ENCODE results near the gene KIAA1958.

Gene KIAA1958

DNA sequence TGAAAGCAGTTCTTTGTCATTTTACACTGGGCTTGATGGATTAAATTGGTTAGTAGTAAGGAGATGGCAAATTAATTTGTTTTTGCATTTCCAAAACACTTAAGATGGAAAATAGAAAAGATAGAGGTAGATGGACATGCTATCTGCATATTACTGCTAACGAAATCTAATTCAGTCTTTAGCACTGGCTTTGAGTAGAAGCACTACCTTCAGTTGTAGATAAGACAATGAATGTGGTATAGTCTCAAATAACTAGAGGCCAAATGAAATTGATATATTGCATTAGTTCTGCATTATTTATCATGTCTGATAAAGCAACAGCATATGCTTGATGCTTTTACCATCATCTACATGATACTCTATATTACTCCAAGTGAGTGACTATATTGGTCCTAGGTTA lies 33.4 kb downstream of the KIAA1958 start:
- in situ Hi-C loops (cut with HindIII; ENCODE audit: low sequenced_read_pairs), result no loop called here
- TF ChIP-seq, protein P1, sequence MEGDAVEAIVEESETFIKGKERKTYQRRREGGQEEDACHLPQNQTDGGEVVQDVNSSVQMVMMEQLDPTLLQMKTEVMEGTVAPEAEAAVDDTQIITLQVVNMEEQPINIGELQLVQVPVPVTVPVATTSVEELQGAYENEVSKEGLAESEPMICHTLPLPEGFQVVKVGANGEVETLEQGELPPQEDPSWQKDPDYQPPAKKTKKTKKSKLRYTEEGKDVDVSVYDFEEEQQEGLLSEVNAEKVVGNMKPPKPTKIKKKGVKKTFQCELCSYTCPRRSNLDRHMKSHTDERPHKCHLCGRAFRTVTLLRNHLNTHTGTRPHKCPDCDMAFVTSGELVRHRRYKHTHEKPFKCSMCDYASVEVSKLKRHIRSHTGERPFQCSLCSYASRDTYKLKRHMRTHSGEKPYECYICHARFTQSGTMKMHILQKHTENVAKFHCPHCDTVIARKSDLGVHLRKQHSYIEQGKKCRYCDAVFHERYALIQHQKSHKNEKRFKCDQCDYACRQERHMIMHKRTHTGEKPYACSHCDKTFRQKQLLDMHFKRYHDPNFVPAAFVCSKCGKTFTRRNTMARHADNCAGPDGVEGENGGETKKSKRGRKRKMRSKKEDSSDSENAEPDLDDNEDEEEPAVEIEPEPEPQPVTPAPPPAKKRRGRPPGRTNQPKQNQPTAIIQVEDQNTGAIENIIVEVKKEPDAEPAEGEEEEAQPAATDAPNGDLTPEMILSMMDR (IDR thresholded peaks at IDR 0.05; ENCODE audit: low read depth, low read length, missing control alignments), result no peak
- no peak overlapping the region for H3K4me3 ChIP-seq (ENCODE audit: low read depth, low read length)
- DNase-seq (ENCODE audit: low read depth), result no peak

DNA sequence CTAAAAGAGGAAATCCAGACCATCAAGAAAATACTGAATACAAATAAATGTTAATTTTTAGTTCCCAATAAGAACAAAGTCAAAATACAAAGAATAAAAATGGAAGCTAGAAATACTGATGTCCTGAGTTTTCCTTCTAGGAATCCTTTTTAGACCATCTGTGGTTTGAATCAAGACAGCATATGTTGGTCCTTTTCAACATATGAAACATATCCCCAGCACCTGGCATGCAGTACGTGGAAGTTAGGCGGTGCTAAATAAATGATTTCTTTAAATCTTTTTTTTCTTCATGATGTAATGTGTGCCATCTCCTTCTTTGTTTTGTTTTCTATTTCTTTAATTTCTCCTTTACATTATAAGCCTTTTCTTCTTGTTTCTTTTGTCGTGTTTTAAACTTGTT lies 34.0 kb downstream of the KIAA1958 start:
- in situ Hi-C loops (cut with HindIII; ENCODE audit: low sequenced_read_pairs), result no loop called here
- no peak overlapping the region for H3K4me3 ChIP-seq (ENCODE audit: low read depth, low read length)
- no peak for DNase-seq (ENCODE audit: low read depth)
- TF ChIP-seq, protein P1 (IDR thresholded peaks at IDR 0.05; ENCODE audit: low read depth, low read length, missing control alignments), result no peak

DNA sequence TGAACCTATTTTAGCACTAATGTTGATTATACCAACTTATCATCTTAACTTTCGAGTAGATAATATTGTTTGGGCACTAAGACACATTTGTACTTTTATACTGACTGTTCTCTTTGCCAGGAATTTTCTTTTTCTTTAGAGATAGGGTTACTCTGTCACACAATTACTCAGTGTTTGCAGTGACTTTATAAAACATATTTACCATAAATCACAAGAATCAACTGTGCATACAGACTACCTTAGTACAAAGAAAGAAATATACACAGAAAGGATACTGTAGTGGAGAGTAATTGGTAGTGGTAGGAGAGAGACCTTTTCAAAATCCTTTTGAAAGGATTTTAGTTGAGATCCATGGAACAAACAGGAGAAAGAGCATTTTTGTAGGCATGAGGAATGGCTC lies 40.3 kb downstream of the KIAA1958 start:
- H3K4me3 ChIP-seq (ENCODE audit: low read depth, low read length), result no peak overlapping the region
- in situ Hi-C loops (cut with HindIII; ENCODE audit: low sequenced_read_pairs), result no loop called here
- TF ChIP-seq, protein P1 (IDR thresholded peaks at IDR 0.05; ENCODE audit: low read depth, low read length, missing control alignments), result no peak
- DNase-seq (ENCODE audit: low read depth), result no peak

DNA sequence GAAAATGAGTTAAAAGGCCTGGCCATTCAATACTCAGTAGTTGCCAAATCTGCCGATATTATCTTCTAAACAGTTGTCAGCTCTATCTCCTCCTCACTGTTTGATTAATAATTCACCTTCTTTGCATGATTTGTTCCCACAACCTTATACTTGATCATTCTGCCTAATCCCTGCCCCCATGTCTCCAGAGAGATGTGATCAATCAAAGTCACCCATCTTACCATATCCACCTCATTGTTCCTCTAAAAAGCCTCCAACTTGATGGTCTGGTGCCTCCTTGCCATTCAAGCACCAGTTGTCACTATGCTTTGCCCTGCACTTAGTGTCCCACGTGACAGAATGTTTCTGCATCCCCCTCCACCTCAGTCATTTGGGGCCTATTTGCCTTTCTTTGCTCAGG lies 41.3 kb downstream of the KIAA1958 start:
- TF ChIP-seq, protein P1 (IDR thresholded peaks at IDR 0.05; ENCODE audit: low read depth, low read length, missing control alignments), result no peak
- H3K4me3 ChIP-seq (ENCODE audit: low read depth, low read length), result no peak overlapping the region
- no peak for DNase-seq (ENCODE audit: low read depth)
- in situ Hi-C loops (cut with HindIII; ENCODE audit: low sequenced_read_pairs), result no loop called here

DNA sequence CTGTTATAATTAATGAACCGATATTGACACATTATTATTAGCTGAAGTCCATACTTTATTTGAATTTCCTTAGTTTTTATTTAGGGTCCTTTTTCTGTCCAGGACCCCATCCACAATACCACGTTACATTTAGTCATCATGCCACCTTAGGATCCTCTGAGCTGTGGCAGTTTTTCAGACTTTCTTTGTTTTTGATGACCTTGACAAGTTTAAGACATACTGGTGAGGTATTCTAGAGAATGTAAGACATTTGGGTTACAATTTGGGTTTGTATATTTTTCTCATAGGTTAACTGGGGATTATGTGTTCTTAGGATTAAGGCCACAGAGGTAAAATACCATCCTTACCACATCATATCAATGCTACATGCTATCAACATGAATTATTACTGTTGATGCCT lies 42.7 kb downstream of the KIAA1958 start:
- no peak overlapping the region for H3K4me3 ChIP-seq (ENCODE audit: low read depth, low read length)
- no peak for DNase-seq (ENCODE audit: low read depth)
- in situ Hi-C loops (cut with HindIII; ENCODE audit: low sequenced_read_pairs), result no loop called here
- TF ChIP-seq, protein P1 (IDR thresholded peaks at IDR 0.05; ENCODE audit: low read depth, low read length, missing control alignments), result no peak

DNA sequence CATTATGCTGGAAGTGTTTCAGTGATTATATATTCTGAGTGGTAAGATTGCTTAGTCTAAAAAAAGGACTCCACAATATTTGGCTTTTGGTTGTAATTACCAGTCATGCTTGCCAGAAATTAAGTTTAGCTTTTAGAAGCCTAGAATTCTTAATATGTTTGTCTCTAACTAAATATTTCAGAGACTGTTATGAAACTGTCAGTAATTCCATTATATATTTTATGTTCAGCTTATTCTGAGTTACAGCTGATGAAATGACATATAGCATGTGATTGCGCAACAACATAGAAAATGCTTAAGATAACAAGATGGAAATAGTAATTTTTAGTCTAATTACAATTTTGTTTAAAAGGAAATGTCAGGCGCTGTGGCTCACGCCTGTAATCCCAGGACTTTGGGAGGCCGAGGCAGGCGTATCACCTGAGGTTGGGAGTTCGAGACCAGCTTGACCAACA lies 44.2 kb downstream of the KIAA1958 start:
- TF ChIP-seq, protein P1 (IDR thresholded peaks at IDR 0.05; ENCODE audit: low read depth, low read length, missing control alignments), result no peak
- in situ Hi-C loops (cut with HindIII; ENCODE audit: low sequenced_read_pairs), result no loop called here
- H3K4me3 ChIP-seq (ENCODE audit: low read depth, low read length), result no peak overlapping the region
- no peak for DNase-seq (ENCODE audit: low read depth)
